K562 treated with DMSO at 1 percent for 24 hours (cell line): ENCODE measurements around the gene NDST4. TPM values are rescaled to one million over a fixed set of nuclear protein-coding genes. Genes with fewer than 3 reads are reported as not detected.

Experiments
- total RNA-seq: library from RNA; unstranded; fragments of 300-600 nt; gene quantifications from 2 replicates; pipeline ENCODE4 v1.2.3, GENCODE V29; 2022; ENCODE audit warnings: low read depth; ENCODE audit not compliant: insufficient read depth

Gene NDST4
- not detected in 2 replicates for total RNA-seq

GRCh38 chr4:115113506-115114106 lies at the start of gene NDST4:
NDST4 (minus strand) TSS chr4:115113620; CDS start chr4:115077036, 36,584 bp downstream.

